NCI-H146 treated with DMSO at 0.1 percent for 48 hours (cell line): ENCODE measurements around the gene NRP1.

Source experiments
- DNase-seq: peaks from one replicate; lab custom pipeline; 2025; ENCODE audit not compliant: unreplicated experiment; lab: John Stamatoyannopoulos, UW

The NRP1 gene

GRCh38 chr10:33133557-33133956 lies 200.9 kb downstream of the NRP1 start:
- DNase-seq: no peak

- DNase-seq: no peak
These were observed 201.8 kb downstream of the NRP1 start for GRCh38 chr10:33132626-33133025.

- DNase-seq: no peak
These were observed 204.5 kb downstream of the NRP1 start for GRCh38 chr10:33129996-33130386.

- no peak for DNase-seq
These were observed 205.1 kb downstream of the NRP1 start for GRCh38 chr10:33129141-33129995.

GRCh38 chr10:33127622-33128021 lies 206.8 kb downstream of the NRP1 start:
- no peak for DNase-seq
